HTR-8/SVneo (cell line): Measurements from ENCODE around the gene RPS25.
"Not testable (repeated sequence)": the region's sequence is repeated elsewhere in the genome, so short reads cannot be mapped to it uniquely, and the experiment has no call there.

Experiments
- DNase-seq: peaks from one replicate; pipeline ENCODE4 v3.0.0; 2011; ENCODE audit warnings: low spot score, mixed read lengths; ENCODE audit not compliant: insufficient read length
- FAIRE-seq: peaks from 2 replicates; lab custom pipeline; 2011; peaks lifted over from hg19 to GRCh38; lab: Jason Lieb, UNC

RPS25 gene

DNA sequence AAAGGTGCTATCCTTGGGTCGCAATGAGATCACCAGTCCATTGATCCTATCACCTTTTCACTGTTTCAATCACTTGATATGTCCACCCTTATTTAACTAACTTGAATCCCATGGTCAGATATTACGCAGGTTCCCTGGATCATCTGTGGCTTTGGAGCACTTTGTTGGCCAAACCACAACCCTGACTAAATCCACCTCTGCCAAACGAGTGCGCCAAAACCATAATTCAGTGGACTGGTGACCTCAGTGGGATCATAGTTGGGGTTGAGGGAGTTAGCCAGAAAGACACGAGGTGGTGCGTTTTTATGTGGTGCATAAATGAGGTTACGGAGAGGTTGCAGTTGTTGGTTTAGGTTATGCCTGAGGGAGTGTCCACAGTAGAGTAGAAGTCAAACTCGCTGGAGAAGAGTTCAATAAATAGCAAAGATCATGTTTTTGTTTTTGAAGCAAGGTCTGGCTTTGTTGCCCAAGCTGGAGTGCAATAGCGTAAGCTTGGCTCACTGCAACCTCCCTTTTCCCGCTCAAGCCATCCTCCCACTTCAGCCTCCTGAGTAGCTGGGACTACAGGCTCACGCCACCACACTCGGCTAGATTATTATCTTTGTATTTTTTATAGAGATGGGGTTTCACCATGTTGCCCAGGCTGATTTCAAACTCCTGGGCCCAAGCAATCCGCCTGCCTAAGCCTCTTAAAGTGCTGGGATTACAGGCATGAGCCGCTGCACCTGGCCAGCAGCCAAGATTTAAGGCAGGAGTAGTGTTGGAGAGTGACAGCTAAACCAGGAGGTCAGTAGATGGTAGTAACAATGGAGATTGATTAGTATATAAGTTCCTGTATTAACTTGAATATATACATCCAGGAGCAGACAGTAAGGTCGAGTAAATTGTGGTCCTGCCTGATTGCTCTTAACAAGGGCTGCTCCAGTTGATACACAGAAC, 42.1 kb downstream of the RPS25 start:
- DNase-seq (no peak), FAIRE-seq (peak; percentile 23)

GRCh38 chr11:118973985-118974384, 44.2 kb downstream of the RPS25 start:
- no peak for FAIRE-seq
- no peak for DNase-seq

- FAIRE-seq (no peak), DNase-seq (no peak)
Observed at GRCh38 chr11:118971646-118972045, 46.5 kb downstream of the RPS25 start, which contains the start of gene FOXR1. Gene FOXR1, plus strand, starts transcription at chr11:118971761. Its CDS starts 171 bp downstream, at chr11:118971932.

DNA sequence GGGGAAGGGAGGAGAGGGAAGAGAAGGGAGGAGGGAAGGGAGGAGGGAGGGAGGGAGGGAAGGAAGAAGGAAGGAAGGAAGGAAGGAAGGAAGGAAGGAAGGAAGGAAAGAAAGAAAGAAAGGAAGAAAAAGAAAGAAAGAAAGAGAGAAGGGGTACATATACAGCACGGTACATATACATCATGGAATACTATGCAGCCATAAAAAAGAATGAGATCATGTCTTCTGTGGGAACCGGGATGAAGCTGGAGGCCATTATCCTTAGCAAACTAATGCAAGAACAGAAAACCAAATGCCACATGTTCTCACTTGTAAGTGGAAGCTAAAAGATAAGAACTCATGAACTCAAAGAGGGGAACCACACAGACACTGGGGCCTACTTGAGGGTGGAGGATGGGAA, 48.6 kb downstream of the RPS25 start:
- not testable (repeated sequence) for FAIRE-seq

More for the DNA sequence above, 48.6 kb downstream of the RPS25 start:
- not testable (repeated sequence) for DNase-seq
